GM23338 (cell line): ENCODE results near the gene CXCR5. TPM values are rescaled to one million over a fixed set of nuclear protein-coding genes. Genes with fewer than 3 reads are reported as not detected.

Source experiments
- ATAC-seq: fragments of 200-7000 bp; cut with Tn5 transposase; 3 replicates; pipeline ENCODE4 v1.9.1; 2020
- DNase-seq: peaks from one replicate; pipeline ENCODE4 v3.0.0-alpha.2; 2015; ENCODE audit warnings: low spot score
- H2AFZ ChIP-seq: fragments of 200-600 bp; sonication (generic); 2 replicates; pipeline ENCODE4 v1.8.0; 2016; ENCODE audit warnings: antibody characterized with exemption, mild to moderate bottlenecking, moderate library complexity
- H3F3A ChIP-seq: fragments of 200-600 bp; sonication (generic); replicated peaks from 2 replicates; pipeline ENCODE4 v1.8.0; 2017; ENCODE audit warnings: antibody characterized with exemption, mixed run types, low read depth
- H3K27ac ChIP-seq: fragments of 200-600 bp; sonication (generic); 2 replicates; pipeline ENCODE4 v1.6.1; 2016; ENCODE audit warnings: low read depth
- H3K27me3 ChIP-seq: fragments of 200-600 bp; sonication (generic); 2 replicates; pipeline ENCODE4 v1.8.0; 2016; ENCODE audit warnings: mild to moderate bottlenecking, mixed run types, moderate library complexity; ENCODE audit not compliant: insufficient read depth
- H3K36me3 ChIP-seq: fragments of 200-600 bp; sonication (generic); 2 replicates; pipeline ENCODE4 v1.8.0; 2016; ENCODE audit warnings: mild to moderate bottlenecking; ENCODE audit not compliant: insufficient read depth
- H3K4me1 ChIP-seq: fragments of 200-600 bp; sonication (generic); 2 replicates; pipeline ENCODE4 v1.8.0; 2016; ENCODE audit warnings: mild to moderate bottlenecking, moderate library complexity; ENCODE audit not compliant: insufficient read depth
- H3K4me2 ChIP-seq: fragments of 200-600 bp; sonication (generic); 2 replicates; pipeline ENCODE4 v1.7.1; 2017; ENCODE audit warnings: mixed run types
- H3K4me3 ChIP-seq: fragments of 200-600 bp; sonication (generic); 2 replicates; pipeline ENCODE4 v1.6.1; 2016; ENCODE audit warnings: mixed run types
- H3K79me2 ChIP-seq: fragments of 200-600 bp; sonication (generic); replicated peaks from 2 replicates; pipeline ENCODE4 v1.8.0; 2017; ENCODE audit warnings: mild to moderate bottlenecking; ENCODE audit not compliant: insufficient read depth
- H3K9me2 ChIP-seq: fragments of 200-600 bp; sonication (generic); 2 replicates; pipeline ENCODE4 v1.8.0; 2017; ENCODE audit not compliant: insufficient read depth
- H4K20me1 ChIP-seq: fragments of 200-600 bp; sonication (generic); replicated peaks from 2 replicates; pipeline ENCODE4 v1.8.0; 2017; ENCODE audit warnings: mild to moderate bottlenecking; ENCODE audit not compliant: insufficient read depth
- H3K27ac Mint-ChIP-seq: 2 replicates; pipeline ENCODE4 v1.8.0; 2020; ENCODE audit warnings: inconsistent platforms, mild to moderate bottlenecking, moderate library complexity, mixed read lengths
- H3K27me3 Mint-ChIP-seq: 3 replicates; pipeline ENCODE4 v1.8.0; 2022; ENCODE audit warnings: low read depth, mild to moderate bottlenecking, moderate library complexity, mixed read lengths, inconsistent platforms; ENCODE audit not compliant: insufficient read depth, poor library complexity
- H3K36me3 Mint-ChIP-seq: 3 replicates; pipeline ENCODE4 v1.8.0; 2021; ENCODE audit warnings: low read depth, mild to moderate bottlenecking, inconsistent platforms, moderate library complexity, mixed read lengths
- H3K4me1 Mint-ChIP-seq: 3 replicates; pipeline ENCODE4 v1.8.0; 2020; ENCODE audit warnings: mild to moderate bottlenecking, inconsistent platforms, mixed read lengths
- H3K4me3 Mint-ChIP-seq: 3 replicates; pipeline ENCODE4 v1.8.0; 2021; ENCODE audit warnings: moderate library complexity, mild to moderate bottlenecking, inconsistent platforms, mixed read lengths
- H3K9me3 Mint-ChIP-seq: 3 replicates; pipeline ENCODE4 v1.8.0; 2020; ENCODE audit warnings: moderate library complexity, mild to moderate bottlenecking, inconsistent platforms, mixed read lengths
- CREB1 ChIP-seq: fragments of 250-450 bp; sonication (Bioruptor Pico); IDR thresholded peaks from 2 replicates; pipeline ENCODE4 v1.5.0; 2020; ENCODE audit warnings: low read depth, mild to moderate bottlenecking, moderate library complexity
- EZH2 ChIP-seq: fragments of 200-600 bp; sonication (generic); IDR thresholded peaks from one replicate; pipeline ENCODE4 v1.8.0; 2017; ENCODE audit warnings: antibody characterized with exemption, mild to moderate bottlenecking, low read depth; ENCODE audit not compliant: unreplicated experiment
- EZH2phosphoT487 ChIP-seq: fragments of 200-600 bp; sonication (generic); IDR thresholded peaks from one replicate; pipeline ENCODE4 v1.8.1; 2018; ENCODE audit warnings: antibody characterized with exemption; ENCODE audit not compliant: unreplicated experiment
- NANOG ChIP-seq: IDR thresholded peaks from 2 replicates; pipeline ENCODE4 v1.6.1; 2016; ENCODE audit warnings: antibody characterized with exemption, borderline replicate concordance
- POLR2AphosphoS5 ChIP-seq: IDR thresholded peaks from 2 replicates; pipeline ENCODE4 v1.6.1; 2016; ENCODE audit warnings: antibody characterized with exemption, low read depth
- STAT1 ChIP-seq: IDR thresholded peaks from one replicate; pipeline ENCODE4 v1.6.1; 2016; ENCODE audit warnings: antibody characterized with exemption; ENCODE audit not compliant: unreplicated experiment
- ZNF114 ChIP-seq: fragments of 250-450 bp; sonication (Bioruptor Pico); IDR thresholded peaks from 2 replicates; pipeline ENCODE4 v1.5.0; 2020; ENCODE audit warnings: mild to moderate bottlenecking, moderate library complexity
- ZNF331 ChIP-seq: fragments of 250-450 bp; sonication (Bioruptor Pico); IDR thresholded peaks from 2 replicates; pipeline ENCODE4 v1.5.0; 2020; ENCODE audit warnings: low read depth, mild to moderate bottlenecking, moderate library complexity
- polyA plus RNA-seq: library from polyadenylated mRNA; unstranded; fragments of >200 nt; fragmentation: Nextera tagmentation; extraction: Ambion mirVana; gene quantifications from 2 replicates; pipeline ENCODE4 v1.2.1, GENCODE V29; 2016
- total RNA-seq: library from RNA; depleted of rRNA; stranded (reverse); fragments of >200 nt; shearing (Covaris generic); gene quantifications from 2 replicates; pipeline ENCODE4 v1.2.3, GENCODE V29; 2014
- TF ChIP-seq, protein P1 (sequence below): fragments of 250-450 bp; sonication (Bioruptor Pico); IDR thresholded peaks from 2 replicates; pipeline ENCODE4 v1.5.0; 2020; ENCODE audit warnings: mild to moderate bottlenecking, moderate library complexity
- TF ChIP-seq, protein P2 (sequence below), 2 experiments: fragments of 200-600 bp in 1 of 2; sonication (generic) in 1 of 2; conservative IDR thresholded peaks; 2 replicates each; pipeline versions ENCODE4 v1.5.1 to v1.6.1; 2016 to 2017; ENCODE audit warnings: antibody characterized with exemption in 2 of 2, low read depth in 2 of 2, mild to moderate bottlenecking in 2 of 2, moderate library complexity in 1 of 2
- TF ChIP-seq, protein P3 (sequence below): IDR thresholded peaks from one replicate; pipeline ENCODE4 v1.6.1; 2018; ENCODE audit warnings: antibody characterized with exemption; ENCODE audit not compliant: unreplicated experiment

Gene CXCR5
- total and polyA plus RNA-seq, 2 experiments from 2014 or later = 0.18 TPM; not detected in 1

DNA sequence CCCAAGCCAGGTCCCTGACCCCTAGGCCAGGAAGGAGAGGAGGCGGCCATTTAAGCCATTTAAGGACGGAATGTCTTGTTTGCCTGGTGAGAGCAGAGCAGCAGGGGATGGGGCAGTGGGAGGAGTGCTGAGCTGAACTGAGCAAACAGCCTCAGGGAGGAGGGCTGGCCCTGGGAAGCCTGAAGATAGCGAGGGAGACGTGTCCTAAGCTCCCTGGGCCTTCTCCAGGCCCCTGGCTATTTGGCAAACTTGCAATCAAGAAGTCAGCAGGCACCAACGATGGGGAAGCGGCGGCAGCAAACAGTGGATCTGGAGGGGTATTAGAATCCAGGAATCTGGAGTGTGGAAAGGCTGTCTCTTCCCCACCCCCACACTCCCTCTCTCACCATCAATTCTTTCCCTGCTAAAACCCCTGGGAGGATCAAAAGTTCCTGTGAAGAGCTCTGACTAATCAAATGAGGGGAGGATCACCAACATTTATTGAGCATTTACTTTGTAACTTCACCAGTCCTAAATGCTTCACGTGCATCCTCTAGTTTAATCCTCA is 33.2 kb downstream of the CXCR5 start (continued):
- TF ChIP-seq, protein P1, sequence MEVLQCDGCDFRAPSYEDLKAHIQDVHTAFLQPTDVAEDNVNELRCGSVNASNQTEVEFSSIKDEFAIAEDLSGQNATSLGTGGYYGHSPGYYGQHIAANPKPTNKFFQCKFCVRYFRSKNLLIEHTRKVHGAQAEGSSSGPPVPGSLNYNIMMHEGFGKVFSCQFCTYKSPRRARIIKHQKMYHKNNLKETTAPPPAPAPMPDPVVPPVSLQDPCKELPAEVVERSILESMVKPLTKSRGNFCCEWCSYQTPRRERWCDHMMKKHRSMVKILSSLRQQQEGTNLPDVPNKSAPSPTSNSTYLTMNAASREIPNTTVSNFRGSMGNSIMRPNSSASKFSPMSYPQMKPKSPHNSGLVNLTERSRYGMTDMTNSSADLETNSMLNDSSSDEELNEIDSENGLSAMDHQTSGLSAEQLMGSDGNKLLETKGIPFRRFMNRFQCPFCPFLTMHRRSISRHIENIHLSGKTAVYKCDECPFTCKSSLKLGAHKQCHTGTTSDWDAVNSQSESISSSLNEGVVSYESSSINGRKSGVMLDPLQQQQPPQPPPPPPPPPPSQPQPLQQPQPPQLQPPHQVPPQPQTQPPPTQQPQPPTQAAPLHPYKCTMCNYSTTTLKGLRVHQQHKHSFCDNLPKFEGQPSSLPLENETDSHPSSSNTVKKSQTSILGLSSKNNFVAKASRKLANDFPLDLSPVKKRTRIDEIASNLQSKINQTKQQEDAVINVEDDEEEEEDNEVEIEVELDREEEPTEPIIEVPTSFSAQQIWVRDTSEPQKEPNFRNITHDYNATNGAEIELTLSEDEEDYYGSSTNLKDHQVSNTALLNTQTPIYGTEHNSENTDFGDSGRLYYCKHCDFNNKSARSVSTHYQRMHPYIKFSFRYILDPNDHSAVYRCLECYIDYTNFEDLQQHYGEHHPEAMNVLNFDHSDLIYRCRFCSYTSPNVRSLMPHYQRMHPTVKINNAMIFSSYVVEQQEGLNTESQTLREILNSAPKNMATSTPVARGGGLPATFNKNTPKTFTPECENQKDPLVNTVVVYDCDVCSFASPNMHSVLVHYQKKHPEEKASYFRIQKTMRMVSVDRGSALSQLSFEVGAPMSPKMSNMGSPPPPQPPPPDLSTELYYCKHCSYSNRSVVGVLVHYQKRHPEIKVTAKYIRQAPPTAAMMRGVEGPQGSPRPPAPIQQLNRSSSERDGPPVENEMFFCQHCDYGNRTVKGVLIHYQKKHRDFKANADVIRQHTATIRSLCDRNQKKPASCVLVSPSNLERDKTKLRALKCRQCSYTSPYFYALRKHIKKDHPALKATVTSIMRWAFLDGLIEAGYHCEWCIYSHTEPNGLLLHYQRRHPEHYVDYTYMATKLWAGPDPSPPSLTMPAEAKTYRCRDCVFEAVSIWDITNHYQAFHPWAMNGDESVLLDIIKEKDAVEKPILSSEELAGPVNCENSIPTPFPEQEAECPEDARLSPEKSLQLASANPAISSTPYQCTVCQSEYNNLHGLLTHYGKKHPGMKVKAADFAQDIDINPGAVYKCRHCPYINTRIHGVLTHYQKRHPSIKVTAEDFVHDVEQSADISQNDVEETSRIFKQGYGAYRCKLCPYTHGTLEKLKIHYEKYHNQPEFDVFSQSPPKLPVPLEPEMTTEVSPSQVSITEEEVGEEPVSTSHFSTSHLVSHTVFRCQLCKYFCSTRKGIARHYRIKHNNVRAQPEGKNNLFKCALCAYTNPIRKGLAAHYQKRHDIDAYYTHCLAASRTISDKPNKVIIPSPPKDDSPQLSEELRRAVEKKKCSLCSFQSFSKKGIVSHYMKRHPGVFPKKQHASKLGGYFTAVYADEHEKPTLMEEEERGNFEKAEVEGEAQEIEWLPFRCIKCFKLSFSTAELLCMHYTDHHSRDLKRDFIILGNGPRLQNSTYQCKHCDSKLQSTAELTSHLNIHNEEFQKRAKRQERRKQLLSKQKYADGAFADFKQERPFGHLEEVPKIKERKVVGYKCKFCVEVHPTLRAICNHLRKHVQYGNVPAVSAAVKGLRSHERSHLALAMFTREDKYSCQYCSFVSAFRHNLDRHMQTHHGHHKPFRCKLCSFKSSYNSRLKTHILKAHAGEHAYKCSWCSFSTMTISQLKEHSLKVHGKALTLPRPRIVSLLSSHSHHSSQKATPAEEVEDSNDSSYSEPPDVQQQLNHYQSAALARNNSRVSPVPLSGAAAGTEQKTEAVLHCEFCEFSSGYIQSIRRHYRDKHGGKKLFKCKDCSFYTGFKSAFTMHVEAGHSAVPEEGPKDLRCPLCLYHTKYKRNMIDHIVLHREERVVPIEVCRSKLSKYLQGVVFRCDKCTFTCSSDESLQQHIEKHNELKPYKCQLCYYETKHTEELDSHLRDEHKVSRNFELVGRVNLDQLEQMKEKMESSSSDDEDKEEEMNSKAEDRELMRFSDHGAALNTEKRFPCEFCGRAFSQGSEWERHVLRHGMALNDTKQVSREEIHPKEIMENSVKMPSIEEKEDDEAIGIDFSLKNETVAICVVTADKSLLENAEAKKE = no peak
- TF ChIP-seq ZNF331 (CRISPR knock-in tag) (no peak), STAT1 (no peak), ZNF114 (CRISPR knock-in tag) (no peak)
- TF ChIP-seq, protein P2, sequence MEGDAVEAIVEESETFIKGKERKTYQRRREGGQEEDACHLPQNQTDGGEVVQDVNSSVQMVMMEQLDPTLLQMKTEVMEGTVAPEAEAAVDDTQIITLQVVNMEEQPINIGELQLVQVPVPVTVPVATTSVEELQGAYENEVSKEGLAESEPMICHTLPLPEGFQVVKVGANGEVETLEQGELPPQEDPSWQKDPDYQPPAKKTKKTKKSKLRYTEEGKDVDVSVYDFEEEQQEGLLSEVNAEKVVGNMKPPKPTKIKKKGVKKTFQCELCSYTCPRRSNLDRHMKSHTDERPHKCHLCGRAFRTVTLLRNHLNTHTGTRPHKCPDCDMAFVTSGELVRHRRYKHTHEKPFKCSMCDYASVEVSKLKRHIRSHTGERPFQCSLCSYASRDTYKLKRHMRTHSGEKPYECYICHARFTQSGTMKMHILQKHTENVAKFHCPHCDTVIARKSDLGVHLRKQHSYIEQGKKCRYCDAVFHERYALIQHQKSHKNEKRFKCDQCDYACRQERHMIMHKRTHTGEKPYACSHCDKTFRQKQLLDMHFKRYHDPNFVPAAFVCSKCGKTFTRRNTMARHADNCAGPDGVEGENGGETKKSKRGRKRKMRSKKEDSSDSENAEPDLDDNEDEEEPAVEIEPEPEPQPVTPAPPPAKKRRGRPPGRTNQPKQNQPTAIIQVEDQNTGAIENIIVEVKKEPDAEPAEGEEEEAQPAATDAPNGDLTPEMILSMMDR (conservative IDR thresholded peaks at IDR 0.05; ENCODE audit: low read depth in 2 of 2) = no peak

DNA sequence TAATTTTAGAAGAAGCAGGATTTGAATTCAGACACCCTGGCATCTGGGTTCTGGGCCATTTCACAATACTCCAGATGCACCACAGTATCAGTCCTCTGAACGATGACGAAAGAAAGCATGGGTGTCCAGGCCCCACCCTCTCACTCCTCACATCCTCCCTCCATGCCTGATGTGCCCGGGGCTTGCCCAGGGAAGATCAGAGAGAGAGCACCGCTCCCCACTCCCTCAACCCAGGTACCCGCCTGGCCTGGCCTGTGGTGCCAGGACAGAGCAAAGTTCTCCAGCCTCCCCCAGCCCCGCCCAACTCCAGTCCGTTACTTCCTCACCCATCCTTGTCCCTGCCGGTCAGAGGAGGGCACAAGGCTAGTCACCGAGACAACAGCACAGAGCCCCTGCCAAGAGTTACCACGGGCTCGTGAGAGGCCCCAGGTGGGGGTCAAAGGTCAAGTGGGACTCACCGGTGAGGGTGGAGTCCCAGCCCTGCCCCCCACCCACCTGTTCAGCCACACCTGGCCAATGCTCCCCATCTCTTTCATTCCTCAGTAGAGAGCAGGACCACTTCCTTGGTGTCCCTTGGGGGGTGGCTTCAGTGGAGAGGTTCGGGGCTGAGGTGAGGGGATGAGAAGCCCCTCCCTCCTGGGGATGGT is 33.9 kb downstream of the CXCR5 start:
- Histone ChIP-seq H3K4me1 (peaks cover 93% of the 10 kb centered on the region), H3K4me2 (peak overlapping the region; percentile 66), H2AFZ (no peak overlapping the region), H3K9me2 (no peaks in the 10 kb centered on the region), H3F3A (peaks cover 23% of the 10 kb centered on the region), H3K79me2 (peaks cover 88% of the 10 kb centered on the region), H3K27me3 (no peaks in the 10 kb centered on the region), H3K27ac (peak overlapping the region; percentile 97), H3K36me3 (no peaks in the 10 kb centered on the region), H4K20me1 (no peaks in the 10 kb centered on the region; the same call in 1 of the 2 replicates), H3K4me3 (peak overlapping the region; percentile 35)
- TF ChIP-seq CREB1 (CRISPR knock-in tag) (no peak), EZH2phosphoT487 (no peak), ZNF114 (CRISPR knock-in tag) (no peak), STAT1 (no peak), NANOG (no peak), POLR2AphosphoS5 (no peak), EZH2 (no peak)
- TF ChIP-seq, protein P3, sequence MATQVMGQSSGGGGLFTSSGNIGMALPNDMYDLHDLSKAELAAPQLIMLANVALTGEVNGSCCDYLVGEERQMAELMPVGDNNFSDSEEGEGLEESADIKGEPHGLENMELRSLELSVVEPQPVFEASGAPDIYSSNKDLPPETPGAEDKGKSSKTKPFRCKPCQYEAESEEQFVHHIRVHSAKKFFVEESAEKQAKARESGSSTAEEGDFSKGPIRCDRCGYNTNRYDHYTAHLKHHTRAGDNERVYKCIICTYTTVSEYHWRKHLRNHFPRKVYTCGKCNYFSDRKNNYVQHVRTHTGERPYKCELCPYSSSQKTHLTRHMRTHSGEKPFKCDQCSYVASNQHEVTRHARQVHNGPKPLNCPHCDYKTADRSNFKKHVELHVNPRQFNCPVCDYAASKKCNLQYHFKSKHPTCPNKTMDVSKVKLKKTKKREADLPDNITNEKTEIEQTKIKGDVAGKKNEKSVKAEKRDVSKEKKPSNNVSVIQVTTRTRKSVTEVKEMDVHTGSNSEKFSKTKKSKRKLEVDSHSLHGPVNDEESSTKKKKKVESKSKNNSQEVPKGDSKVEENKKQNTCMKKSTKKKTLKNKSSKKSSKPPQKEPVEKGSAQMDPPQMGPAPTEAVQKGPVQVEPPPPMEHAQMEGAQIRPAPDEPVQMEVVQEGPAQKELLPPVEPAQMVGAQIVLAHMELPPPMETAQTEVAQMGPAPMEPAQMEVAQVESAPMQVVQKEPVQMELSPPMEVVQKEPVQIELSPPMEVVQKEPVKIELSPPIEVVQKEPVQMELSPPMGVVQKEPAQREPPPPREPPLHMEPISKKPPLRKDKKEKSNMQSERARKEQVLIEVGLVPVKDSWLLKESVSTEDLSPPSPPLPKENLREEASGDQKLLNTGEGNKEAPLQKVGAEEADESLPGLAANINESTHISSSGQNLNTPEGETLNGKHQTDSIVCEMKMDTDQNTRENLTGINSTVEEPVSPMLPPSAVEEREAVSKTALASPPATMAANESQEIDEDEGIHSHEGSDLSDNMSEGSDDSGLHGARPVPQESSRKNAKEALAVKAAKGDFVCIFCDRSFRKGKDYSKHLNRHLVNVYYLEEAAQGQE = no peak
- H3K9me3 Mint-ChIP-seq = no peaks in the 10 kb centered on the region
- H3K27ac Mint-ChIP-seq = peak overlapping the region; percentile 97
- peak; percentile 7 for ATAC-seq
- peak overlapping the region; percentile 67 for H3K4me3 Mint-ChIP-seq
- peaks cover 86% of the 10 kb centered on the region for H3K4me1 Mint-ChIP-seq
- peaks cover 2% of the 10 kb centered on the region; the same call in 2 of the 3 replicates for H3K36me3 Mint-ChIP-seq
- DNase-seq = no peak
- peaks cover 28% of the 10 kb centered on the region for H3K27me3 Mint-ChIP-seq
